NCI-H2196 (cell line): ENCODE results near the gene PLSCR5.

Experiments
- DNase-seq: peaks from one replicate; lab custom pipeline; 2025; ENCODE audit not compliant: unreplicated experiment; lab: John Stamatoyannopoulos, UW

Gene PLSCR5

DNA sequence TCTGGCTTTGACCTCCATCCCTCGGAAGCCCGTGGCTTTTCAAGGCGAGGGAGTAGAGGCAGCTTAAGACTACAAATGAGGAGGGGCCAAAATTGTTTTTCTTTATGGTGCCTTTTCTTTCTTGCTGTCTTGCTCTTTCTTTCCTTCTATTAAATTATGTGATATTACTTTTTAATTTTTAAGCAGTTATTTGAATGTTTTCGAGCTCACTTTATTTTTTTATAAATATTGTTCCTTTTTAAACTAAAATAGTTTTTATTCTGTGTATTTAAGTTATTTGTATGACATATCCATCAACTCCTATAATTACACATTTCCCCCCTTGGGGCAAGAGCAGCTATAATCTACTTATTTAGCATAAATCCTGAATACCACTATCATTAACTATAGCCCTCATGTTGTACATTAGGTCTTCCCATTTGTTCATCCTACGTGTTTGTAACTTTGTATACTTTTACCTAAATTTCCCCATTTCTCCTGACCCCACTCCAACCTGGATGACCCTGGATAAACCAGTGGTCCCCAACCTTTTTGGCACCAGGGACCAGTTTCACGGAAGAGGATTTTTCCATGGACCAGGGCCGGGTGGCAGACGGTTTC, 60.1 kb downstream of the PLSCR5 start:
- no peak for DNase-seq

DNA sequence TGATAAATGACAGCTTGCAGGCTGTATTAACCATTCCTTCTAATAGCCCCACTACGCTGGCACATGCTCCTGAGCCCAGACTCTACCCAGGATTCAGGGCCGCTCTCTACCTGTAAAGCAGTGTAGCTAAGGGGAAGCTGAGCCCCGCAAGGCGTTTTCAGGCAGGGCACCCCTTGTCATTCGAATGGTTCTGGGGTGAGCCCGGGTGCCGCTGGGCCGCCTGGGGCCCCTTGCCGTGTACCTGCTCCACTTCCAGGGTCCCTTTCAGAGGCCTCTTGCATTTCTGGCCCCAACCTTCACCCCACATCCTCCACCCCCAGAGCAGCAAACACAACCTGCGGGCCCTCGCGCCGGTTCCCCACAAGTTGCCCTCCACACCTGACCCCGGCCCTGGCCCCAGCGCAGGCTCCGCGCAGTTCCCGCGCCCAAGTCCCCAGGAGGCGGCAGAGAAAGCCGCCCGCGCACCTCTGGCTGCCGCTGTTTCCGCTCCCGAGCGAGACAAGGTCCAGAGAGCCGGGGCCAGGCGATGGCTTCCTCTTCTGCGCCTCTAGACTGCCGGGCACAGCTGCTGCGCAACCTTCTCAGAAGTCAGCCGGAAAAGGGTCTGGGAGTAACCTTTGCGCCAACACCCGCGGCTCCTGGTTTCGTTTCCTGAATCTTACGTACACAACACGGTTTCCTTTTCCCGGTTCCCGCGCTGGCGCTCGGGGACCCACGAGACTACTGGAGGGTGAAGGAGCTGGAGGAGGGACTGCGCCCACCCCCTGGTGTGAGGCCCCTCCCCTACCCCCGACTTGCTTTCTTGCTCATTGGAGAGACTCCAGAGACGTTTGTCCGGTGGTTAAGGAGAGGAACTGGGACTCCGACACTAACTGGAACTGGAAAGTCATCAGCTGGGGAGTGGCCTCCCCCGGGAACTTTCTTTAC, 60.9 kb downstream of the PLSCR5 start, which contains the start of gene PLSCR1:
Gene PLSCR1, minus strand, starts transcription at position 606 of the 927 bp plus-strand sequence. CDS start 8,055 bp downstream, outside the sequence.
- peak; percentile 94 for DNase-seq

DNA sequence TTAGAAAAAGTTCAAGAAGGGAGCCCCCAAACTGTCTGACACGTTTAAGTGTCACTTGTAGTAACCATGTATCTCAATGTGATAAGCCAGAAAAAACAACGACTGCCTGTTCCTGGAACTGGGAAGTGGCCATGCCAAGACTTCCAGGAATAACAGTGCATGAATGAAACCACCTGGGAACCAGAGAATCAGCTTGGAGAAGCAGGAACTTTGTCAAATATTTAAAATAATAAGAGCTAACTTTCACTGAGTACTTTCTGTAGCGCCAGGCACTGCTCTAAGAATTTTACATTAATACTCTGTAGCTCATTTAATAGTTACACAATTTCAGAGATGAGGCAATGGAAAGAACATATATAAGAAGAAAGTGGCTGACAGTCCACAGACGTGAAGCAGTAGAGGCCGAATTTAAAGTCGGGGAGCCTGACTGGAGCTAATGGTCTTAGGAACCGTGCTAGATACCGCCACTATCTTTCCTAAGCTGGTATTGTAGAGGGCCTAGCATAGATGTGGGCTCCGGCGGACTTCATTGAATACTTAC, 61.6 kb downstream of the PLSCR5 start:
- DNase-seq = no peak

DNA sequence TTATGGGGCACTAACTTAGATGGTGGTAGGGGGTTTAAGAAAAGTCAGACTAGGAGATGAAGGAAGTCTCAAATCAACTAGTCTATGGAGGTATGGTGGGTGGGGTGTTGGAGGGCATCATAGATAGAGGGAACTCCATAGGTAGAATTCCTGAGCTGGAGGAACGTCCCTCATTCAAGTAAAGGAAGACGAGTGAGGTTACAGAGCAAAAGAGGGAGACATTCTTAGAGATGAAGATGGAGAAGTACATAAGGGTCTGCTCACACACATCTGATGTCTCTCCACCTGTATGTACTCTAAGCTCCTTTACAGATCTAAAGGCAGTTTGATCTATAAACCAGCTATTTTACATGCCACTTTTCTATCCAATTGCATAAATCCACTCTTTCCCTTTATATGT, 62.2 kb downstream of the PLSCR5 start:
- no peak for DNase-seq

DNA sequence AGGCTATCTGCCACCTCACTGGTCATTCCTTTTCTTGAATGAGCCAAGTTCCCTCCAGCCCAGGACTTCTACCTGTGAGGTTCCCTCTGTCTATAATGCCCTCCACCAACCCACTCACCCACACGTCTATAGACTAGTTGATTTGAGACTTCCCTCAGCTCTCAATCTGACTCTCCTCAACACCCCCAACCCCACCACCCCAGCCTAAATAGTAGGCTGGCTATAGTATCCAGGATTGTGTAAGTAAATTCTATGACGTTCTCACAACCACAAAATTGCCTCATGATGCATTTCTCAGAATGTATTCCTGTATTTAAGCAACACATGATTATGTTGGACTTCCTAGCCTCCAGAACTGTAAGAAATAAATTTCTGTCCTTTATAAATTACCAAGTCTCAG, 63.0 kb downstream of the PLSCR5 start:
- DNase-seq = no peak

DNA sequence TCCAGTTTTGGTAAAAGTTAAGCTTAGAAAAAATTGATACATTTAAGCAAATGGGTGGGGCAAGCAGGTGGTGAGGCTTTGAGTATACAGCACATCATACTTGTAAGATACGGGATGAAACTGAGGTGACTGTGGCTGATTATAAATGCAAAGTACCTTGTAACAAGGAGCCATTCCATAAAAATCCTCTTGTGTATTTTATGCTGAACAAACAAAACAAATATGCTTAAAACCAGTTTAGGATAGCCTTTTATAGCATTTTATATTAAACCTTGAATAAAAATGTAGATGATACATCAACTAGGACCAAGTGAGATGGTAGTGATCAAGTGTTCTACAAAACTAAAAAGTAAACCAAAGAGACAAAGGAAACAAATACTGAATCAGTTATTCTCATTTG, 64.2 kb downstream of the PLSCR5 start:
- no peak for DNase-seq

DNA sequence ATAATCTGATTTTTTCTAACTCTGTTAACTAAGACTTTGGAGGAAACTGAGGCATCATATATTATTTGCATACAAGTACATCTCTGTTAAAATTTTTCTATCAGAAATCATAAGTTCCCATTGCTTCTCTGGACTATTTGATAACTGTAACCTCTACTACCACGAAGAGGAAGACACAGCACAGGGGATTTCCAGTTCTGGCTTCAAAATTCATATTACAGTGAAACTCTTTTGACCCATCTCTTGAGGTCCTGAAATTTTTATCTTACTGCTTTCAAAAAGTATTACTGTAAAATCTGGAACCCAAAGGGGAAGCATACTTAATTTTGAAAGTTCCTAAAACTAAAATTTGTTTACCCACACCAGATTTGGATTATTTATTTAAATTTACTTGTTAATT, 64.9 kb downstream of the PLSCR5 start:
- no peak for DNase-seq

DNA sequence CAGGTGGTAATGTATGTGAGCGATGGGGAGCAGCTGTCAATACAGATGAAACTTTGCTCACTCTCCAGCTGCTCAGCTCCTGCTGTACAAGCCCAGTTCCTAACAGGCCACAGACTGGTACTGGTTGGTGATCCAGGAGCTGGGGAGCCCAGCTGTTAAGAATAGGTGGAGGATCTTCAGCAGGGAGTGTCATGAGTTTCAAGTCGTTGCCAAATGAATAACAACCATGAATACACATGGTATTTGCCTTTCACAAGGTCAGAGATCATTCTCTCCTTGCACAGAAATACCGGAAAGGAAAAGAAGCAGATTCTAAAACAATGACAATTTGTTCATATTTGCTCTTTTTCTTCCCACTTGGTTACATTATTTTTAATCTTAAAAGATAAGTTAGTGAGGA, 65.8 kb downstream of the PLSCR5 start:
- DNase-seq = no peak

DNA sequence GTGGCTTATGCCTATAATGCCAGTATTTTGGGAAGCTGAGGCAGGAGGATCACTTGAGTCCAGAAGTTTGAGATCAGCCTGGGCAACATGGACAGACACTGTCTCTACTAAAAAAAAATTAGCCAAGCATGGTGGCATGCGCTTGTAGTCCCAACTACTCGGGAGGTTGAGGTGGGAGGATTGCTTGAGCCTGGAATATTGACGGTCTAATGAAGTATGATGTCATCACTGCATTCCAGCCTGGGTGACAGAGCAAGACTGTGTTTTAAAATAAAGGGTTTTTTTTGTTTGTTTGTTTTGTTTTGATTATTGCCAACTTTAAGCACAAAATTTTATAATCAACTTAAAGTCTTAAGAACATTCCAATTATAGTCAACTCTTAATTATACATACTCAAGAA, 67.5 kb downstream of the PLSCR5 start:
- DNase-seq = no peak

DNA sequence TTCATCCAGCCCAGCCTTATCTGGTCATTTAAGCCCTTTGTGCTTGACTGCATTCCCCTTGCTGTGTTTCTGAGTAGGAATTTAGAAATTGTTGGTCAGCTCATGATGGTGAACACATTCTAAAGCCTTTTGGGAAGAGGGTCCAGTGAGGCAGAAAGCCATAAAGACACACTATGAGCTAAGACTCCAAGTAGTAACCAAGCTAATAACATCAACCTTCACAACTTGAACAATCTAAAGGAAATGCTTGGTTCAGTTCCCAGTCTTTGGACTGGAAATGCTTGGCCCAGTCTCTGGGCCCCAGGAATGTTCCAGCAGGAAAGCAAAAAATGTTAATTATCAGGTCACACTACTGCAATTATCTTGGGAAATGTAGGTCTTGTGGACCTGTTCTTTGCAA, 68.5 kb downstream of the PLSCR5 start:
- DNase-seq = no peak
